Spleen (tissue), 7 donors: Measurements from ENCODE around the gene RPTOR.

Source experiments
- POLR2A ChIP-seq, 3 donors: fragments of 450-650 bp; IDR thresholded peaks; one replicate each; pipeline ENCODE4 v1.5.1; 2017; ENCODE audit warnings: antibody characterized with exemption in 3 of 3, mild to moderate bottlenecking in 1 of 3
- POLR2AphosphoS5 ChIP-seq, 3 donors: sonication (generic); formaldehyde crosslinking; IDR thresholded peaks; one replicate each; pipeline ENCODE4 v1.5.1; 2017; ENCODE audit warnings: antibody characterized with exemption in 3 of 3
- TF ChIP-seq, protein P1 (sequence below), 11 experiments: fragments of 200-600 bp in 7 of 11; fragments of 450-650 bp in 4 of 11; sonication (generic) in 4 of 11; IDR thresholded peaks in 8 of 11; conservative IDR thresholded peaks in 3 of 11; 1 replicate in 7 of 11; 2 replicates in 4 of 11; pipeline versions ENCODE4 v1.4.0 to v1.8.0; 2016 to 2021; ENCODE audit warnings: antibody characterized with exemption in 11 of 11, inconsistent platforms in 4 of 11, mild to moderate bottlenecking in 1 of 11
- donor health status: DM: no; HTN: no; CAD: no; lungs with moderate emphysema.
- donor health status: DM: no; HTN: no; CAD: no.
- donor health status: DM: no; HTN: no; CAD: no.

DNA sequence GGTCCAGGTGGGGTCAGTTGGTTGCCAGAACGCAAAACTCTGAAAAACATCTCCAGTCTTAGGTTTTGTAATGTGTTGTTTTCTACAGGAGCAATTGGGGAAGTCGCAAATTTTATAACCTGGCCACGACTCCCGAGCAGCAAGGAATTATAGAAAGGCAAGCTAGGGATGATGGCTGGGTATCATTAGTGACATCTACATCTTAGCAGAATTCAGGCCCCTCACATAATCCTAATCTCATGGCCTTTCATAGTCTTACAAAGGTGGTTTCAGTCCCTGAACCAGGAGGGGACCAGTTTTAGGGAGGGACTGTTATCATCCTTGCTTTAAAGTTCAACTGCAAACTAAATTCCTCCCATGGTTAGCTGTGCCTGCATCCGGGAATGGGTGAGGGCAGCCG lies 117.9 kb downstream of the RPTOR start:
- TF ChIP-seq, protein P1, sequence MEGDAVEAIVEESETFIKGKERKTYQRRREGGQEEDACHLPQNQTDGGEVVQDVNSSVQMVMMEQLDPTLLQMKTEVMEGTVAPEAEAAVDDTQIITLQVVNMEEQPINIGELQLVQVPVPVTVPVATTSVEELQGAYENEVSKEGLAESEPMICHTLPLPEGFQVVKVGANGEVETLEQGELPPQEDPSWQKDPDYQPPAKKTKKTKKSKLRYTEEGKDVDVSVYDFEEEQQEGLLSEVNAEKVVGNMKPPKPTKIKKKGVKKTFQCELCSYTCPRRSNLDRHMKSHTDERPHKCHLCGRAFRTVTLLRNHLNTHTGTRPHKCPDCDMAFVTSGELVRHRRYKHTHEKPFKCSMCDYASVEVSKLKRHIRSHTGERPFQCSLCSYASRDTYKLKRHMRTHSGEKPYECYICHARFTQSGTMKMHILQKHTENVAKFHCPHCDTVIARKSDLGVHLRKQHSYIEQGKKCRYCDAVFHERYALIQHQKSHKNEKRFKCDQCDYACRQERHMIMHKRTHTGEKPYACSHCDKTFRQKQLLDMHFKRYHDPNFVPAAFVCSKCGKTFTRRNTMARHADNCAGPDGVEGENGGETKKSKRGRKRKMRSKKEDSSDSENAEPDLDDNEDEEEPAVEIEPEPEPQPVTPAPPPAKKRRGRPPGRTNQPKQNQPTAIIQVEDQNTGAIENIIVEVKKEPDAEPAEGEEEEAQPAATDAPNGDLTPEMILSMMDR (IDR thresholded peaks at IDR 0.05 in 8 of 11, conservative IDR thresholded peaks at IDR 0.05 in 3 of 11), result no peak
- no peak for TF ChIP-seq POLR2A (IDR thresholded peaks at IDR 0.05)
- TF ChIP-seq POLR2AphosphoS5 (IDR thresholded peaks at IDR 0.05), result no peak
